ENCODE measurements around the gene SLC9A4.

Gene SLC9A4

DNA sequence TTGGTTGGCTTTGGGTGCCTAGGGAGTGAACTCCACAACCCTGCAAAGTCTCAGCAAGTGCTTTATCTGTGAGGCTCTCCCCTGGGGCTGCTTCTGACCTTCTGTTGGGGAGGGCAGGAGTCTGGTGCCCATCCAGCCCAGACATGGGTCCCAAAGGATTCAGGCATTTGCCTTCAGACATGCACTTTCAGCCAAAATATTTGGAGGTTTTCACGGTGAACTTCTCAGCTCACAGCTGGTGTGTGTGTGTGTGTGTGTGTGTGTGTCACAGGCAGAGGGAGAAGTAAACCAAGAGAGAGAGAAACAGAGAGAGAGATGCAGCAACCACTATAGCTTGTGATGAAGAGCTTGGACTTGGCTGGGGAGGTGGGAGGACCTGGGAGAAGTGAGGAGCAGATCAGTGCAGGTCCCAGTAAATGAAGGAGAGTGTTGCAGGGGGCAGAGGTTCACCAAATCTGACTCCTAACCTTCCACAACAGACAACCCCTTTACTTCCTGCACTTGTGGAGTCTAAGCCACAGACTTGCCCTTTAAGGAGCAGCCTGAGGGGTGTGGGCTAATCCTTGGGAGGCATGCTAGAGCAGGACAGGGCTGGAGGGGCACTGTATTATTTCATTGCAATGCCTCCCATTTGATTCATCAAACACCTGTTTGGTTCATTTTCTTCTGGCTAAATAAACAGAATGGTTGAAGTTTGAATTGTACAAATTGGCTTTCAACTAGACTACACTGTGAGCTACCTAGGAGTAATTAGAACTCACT is 14.1 kb downstream of the SLC9A4 start:
- no peak for DNase-seq
- in situ Hi-C loops (cut with MboI; ENCODE audit: low pct_unique_long_range_greater_than_20kb, low sequenced_read_pairs): no loop called here

DNA sequence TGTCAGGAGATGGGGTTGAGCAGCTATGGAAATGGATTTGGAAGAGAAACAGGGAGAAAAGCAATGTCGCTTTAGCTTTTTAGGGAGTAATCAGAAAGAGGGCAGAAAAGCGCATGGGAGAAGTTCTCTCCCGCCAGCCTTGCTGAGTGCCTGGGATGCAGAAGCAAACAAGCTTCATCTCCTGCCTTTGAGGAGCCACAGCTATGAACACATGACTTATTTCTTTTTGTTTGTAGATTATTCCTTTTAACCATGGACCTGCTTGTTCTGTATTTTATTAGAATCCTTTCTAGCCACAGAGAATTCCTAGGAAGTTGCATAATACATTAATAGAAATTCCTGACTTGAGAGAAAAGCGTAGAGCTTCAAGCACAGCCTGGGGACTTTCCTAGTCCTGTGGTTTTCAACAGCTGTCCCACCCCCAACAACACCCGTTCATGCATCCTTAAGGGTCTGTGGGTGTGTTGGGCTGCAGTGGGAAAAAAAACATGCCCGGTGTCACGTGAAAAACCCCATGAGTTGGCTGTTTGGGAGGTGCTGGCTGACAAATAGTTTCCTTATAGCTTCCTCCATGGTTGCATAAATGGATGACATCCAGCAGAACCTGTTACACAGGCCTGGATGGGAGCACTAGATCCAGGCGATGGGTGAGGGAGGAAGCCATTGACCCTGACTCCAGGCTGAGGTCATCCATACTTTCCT is 14.9 kb downstream of the SLC9A4 start:
- DNase-seq: peak; percentile 37
- in situ Hi-C loops (cut with MboI; ENCODE audit: low pct_unique_long_range_greater_than_20kb, low sequenced_read_pairs): no loop called here

DNA sequence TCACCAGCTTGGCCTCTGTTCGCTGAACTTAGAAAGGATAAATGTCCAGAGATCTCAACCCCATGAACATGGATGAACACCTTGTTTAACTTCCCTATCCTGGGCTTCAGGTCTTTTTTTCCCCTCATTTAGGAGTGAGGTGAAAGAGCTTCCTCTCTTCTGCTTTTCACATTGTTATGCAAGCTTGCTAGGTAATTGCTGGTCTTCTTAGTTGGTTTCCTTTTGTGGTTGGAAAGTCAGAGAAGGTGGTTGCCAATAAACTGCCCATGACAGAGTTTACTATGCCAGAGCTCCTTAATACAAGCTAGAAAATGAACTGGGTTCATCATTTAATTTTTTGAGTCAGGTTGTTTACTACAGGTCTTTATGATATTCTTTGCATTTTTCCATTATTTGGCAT is 16.6 kb downstream of the SLC9A4 start:
- DNase-seq: peak; percentile 88
- in situ Hi-C loops (cut with MboI; ENCODE audit: low pct_unique_long_range_greater_than_20kb, low sequenced_read_pairs): no loop called here

DNA sequence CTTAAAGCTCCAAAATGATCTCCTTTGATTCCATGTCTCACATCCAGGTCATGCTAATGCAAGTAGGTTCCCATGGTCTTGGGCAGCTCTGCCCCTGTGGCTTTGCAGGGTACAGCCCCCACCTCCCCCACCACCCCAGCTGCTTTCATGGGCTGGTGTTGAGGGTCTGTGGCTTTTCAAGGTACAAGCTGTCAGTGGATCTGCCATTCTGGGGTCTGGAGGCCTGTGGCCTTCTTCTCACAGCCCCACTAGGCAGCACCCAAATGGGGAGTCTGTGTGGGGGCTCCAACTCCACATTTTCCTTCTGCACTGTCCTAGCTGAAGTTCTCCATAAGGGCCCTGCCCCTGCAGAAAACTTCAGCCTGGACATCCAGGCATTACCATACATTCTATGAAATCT is 19.0 kb downstream of the SLC9A4 start:
- in situ Hi-C loops (cut with MboI; ENCODE audit: low pct_unique_long_range_greater_than_20kb, low sequenced_read_pairs): no loop called here
- DNase-seq: no peak

GRCh38 chr2:102494570-102494969 is 21.5 kb downstream of the SLC9A4 start:
- in situ Hi-C loops (cut with MboI; ENCODE audit: low pct_unique_long_range_greater_than_20kb, low sequenced_read_pairs): no loop called here

DNA sequence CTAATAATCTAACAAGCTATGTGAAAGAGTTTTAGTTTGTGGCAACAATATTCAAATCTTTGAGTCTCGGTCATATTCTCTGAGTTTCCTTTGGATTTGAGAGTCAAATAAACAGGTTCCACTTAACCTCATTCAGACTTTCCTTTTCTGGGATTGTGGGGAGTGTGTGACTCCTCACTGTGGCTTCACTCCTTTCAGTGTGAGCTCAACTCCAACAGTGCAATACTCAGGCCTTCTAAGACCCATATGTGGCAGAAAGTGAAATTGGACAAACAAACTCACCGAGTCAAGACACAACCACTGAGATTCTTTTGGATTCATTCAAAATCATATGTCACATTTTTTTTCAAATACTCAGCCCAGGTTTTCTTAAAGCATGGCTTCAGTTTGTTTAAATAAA is 25.4 kb downstream of the SLC9A4 start:
- DNase-seq: no peak

More at GRCh38 chr2:102494570-102494969, 21.5 kb downstream of the SLC9A4 start:
- DNase-seq: no peak

DNA sequence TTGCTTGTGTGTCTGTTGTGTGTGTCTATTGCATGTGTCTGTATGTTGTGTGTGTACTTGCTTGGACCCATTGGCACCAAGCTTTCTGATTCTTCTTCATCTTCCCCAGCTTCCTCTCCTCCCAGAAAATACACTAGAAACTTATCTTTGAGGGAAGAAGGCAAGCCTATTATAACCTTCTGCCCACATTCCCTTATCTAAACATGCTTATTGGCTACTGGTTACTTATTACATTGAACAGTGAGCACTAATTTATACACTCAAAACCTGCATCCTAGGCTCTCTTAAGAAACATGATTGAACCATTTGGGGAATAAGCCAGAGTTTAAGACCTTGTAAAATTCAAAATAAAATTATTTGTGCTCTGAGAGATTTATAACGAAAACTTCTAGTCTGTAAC is 26.5 kb downstream of the SLC9A4 start:
- DNase-seq: no peak
- in situ Hi-C loops (cut with MboI; ENCODE audit: low pct_unique_long_range_greater_than_20kb, low sequenced_read_pairs): no loop called here

More for the DNA sequence above, 25.4 kb downstream of the SLC9A4 start:
- in situ Hi-C loops (cut with MboI; ENCODE audit: low pct_unique_long_range_greater_than_20kb, low sequenced_read_pairs): no loop called here

DNA sequence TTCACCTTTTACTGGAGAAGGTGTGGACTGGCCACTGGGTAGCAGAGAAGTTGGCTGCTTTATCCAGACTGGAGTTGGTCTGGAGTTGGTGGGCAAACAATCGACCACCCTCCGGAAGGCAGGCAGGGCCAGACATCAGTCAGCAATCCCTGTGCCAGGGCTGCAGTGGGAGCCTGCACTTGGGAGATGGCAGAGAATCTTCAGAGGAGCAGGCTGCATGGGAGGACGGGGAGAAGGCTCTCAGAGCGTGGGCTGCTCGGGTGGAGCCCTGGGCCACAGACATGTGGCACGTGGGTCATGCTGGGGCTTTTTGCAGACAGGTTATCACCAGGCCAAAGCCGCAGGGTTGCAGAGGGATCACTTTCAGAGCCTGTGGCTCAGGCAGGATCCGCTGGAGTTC is 29.6 kb downstream of the SLC9A4 start:
- no peak for DNase-seq
- in situ Hi-C loops (cut with MboI; ENCODE audit: low pct_unique_long_range_greater_than_20kb, low sequenced_read_pairs): no loop called here

DNA sequence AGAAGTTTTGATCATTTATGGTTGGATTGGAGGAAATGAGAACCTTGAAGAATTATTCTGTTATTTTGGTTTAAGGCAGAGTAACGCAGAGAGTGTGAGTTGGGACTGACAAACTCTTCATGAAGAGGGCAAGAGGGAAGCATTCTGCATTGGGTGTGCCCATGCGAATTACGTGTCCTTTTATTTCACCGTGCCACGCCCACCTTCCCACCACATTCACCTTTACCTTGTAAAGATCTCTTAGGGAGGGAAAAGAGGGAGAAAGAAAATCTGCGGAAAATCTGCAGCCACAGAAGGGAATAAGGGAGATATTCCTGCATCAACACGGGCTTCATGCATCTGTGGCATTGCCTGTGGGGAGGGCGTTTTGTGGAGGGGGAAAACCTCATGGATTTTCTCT is 31.8 kb downstream of the SLC9A4 start:
- in situ Hi-C loops (cut with MboI; ENCODE audit: low pct_unique_long_range_greater_than_20kb, low sequenced_read_pairs): no loop called here
- DNase-seq: no peak

DNA sequence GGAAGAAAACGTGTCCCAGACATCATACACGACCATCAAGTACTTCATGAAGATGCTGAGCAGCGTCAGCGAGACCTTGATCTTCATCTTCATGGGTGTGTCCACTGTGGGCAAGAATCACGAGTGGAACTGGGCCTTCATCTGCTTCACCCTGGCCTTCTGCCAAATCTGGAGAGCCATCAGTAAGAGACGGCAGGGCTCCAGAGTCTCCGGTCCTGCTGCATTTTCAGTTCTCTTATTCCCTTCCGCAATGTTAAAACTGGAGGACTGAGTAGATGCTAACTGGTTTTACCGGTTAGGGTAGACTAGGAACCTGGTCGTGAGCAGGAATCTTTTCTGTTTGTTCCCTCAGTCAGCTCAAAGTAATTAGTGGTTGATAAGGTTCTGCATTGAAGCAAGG is 32.3 kb downstream of the SLC9A4 start:
- in situ Hi-C loops (cut with MboI; ENCODE audit: low pct_unique_long_range_greater_than_20kb, low sequenced_read_pairs): no loop called here
- DNase-seq: no peak

DNA sequence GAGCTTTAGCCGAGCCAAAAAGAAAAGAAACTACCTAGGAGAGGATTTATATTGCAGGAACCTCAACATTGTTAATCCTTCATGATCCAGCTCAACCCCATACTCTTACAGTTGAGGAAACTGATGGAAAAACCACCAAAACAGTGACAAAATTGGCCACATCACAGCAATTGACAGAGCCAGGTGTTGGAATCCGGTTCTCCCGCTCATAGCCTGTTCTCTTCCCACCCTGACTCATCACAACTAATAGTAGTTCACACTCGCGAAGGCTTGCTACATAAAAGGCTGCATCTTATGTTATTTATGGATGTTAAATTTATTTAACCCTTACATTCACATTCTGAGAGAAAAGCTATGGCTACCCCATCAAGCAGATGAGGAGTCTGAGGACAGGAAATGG is 33.7 kb downstream of the SLC9A4 start:
- in situ Hi-C loops (cut with MboI; ENCODE audit: low pct_unique_long_range_greater_than_20kb, low sequenced_read_pairs): no loop called here
- DNase-seq: no peak

- in situ Hi-C loops (cut with MboI; ENCODE audit: low pct_unique_long_range_greater_than_20kb, low sequenced_read_pairs): no loop called here
- peak; percentile 41 for DNase-seq
These were observed 35.8 kb downstream of the SLC9A4 start for GRCh38 chr2:102508863-102509262.

DNA sequence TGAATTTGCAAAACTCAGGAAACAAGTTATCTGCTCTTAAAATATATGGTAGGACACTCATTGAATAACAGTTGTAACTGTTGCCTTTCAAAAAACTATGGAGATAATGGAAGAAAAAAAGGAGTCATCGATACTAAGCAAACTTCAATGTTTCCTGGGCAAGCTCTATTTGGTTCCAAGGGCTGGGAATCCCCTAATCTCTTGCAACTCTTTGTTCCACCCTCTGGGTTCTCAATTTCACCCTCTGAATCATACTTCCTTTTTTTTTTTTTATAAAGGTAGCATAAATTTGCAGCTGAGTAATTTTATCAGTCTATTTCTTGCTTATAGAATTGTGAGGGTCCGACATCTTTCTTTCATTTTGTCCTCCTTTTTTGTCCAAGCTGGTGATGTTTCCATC is 36.7 kb downstream of the SLC9A4 start:
- DNase-seq: no peak
- in situ Hi-C loops (cut with MboI; ENCODE audit: low pct_unique_long_range_greater_than_20kb, low sequenced_read_pairs): no loop called here

DNA sequence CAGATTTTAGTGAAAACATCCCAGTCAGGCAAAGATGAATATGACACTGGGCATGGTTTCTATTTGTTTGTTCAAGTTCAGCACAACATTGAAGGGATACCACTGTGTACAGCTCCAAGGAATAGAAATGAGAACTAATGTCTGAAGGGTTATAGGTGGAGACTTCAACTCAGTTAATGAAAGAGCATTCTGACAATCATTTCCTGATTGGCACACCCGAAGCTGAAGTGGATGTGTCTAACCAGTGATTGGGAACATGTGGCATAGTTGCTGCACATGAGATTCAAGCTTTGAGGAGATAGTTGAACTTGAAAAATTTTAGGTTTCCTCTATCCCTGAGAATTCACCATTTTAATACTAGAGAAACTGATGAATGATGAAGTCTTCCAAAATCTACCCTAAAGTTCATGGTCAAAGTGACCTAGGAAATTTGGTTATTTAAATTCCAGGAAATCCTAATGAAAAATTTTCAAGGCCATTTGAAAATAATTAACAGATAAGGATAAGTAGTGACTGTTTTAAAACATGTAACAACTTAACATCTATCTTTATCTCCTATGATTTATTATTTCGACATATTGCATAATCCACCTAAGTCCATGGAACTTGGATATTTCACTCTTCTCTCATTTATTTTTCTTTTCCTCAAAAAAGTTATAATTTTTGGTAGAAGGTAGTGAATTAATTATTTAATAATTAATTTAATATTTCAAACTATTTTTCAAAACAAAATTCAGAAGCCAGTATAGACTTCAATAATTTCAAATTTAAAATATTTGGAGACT is 38.0 kb downstream of the SLC9A4 start:
- in situ Hi-C loops (cut with MboI; ENCODE audit: low pct_unique_long_range_greater_than_20kb, low sequenced_read_pairs): no loop called here
- DNase-seq: no peak

DNA sequence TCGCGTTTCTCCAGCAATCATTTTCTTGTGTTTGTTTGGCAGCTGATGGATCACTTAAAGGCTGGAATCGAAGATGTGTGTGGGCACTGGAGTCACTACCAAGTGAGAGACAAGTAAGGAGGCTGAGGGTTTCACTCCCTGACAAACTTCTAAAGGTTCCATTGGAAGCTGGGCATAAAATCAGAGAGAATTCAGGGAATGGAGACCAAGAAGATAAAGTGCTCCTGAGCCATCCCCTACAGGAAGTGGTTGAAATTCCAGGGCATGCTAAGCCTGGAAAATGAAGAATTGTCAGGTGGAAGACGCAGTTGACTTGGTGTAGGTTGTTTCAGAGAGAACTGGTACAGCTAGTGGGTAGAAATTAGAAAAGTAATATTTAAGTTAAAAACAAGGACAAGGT is 39.1 kb downstream of the SLC9A4 start:
- in situ Hi-C loops (cut with MboI; ENCODE audit: low pct_unique_long_range_greater_than_20kb, low sequenced_read_pairs): no loop called here
- DNase-seq: no peak

DNA sequence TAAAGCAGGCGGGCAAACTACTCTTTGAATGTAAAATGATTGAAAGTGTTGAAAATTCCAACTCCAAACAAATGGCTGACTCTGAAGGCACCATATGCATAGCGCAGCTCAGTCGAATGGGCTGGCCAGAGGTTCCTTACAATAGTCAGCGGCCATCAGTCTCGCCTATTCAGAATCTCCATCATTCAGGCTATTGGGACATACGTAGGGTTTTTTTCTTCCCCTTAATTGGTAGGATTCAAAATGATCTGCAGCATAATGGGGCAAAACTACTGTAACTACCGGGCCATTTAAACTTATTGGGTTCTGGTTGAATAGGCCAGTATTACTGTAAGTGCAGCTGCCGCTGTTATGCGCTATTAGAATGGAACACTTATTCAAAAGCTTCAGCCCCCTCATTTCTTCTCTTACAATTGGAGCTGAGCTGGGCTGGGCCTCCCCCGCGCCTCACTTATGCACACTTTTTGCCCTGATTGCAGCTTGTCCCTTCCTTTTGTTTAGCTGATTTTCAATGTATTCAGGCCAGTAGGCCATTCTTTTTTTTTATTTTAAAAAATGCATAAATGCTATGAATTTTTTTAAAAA is 40.4 kb downstream of the SLC9A4 start:
- in situ Hi-C loops (cut with MboI; ENCODE audit: low pct_unique_long_range_greater_than_20kb, low sequenced_read_pairs): no loop called here
- DNase-seq: no peak

DNA sequence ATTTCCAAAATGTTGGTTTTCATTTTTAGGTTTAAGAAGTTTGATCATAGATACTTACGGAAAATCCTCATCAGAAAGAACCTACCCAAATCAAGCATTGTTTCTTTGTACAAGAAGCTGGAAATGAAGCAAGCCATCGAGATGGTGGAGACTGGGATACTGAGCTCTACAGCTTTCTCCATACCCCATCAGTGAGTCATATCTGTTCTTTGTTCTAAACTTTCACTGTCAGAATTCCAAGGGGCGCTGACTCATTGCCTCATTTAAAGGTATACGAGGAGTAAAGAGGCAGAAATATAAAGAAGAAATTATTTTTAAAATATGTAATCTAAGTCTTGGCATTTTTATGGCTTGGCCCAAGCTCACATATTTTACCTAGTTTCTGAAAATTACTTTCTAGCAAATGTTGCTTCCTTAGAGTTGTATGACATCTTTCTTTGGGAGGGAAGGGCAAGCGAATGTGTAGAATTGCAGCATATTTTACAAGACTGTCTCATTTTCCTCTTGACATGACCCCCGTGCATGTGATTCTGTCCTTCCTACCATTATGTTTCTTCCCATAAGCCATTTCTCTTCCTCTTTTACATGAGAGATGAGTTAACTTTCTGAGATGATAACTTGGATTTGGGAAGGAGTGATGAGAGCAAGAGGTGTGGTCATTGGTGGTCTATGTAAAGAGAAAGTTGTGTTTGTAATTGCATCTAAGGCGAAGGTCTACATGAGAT is 41.2 kb downstream of the SLC9A4 start:
- in situ Hi-C loops (cut with MboI; ENCODE audit: low pct_unique_long_range_greater_than_20kb, low sequenced_read_pairs): no loop called here
- DNase-seq: no peak

DNA sequence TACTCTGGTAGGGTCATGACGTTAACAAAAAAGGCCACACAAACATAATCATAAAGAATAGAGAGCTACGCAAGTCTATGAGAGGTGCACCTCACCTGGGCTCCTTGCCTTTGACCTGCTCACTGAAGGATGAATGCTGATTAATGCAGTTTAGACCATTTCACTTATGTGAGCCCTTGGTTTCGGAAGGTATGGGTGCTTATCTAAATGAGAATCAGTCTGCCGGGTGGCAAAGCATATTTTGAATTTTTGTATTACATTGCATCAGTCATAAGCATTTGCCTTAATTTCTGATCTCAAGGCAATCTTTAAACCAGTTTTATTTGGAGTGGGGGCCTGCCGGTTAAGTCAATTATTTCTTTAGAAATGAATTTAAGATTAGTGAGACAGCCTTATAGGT is 42.8 kb downstream of the SLC9A4 start:
- no peak for DNase-seq
- in situ Hi-C loops (cut with MboI; ENCODE audit: low pct_unique_long_range_greater_than_20kb, low sequenced_read_pairs): no loop called here

GRCh38 chr2:102518170-102518569 is 45.1 kb downstream of the SLC9A4 start:
- DNase-seq: no peak
- in situ Hi-C loops (cut with MboI; ENCODE audit: low pct_unique_long_range_greater_than_20kb, low sequenced_read_pairs): no loop called here
